ENCODE measurements around the gene FBXO24. TPM values are rescaled to one million over a fixed set of nuclear protein-coding genes. Genes with fewer than 3 reads are reported as not detected.

The FBXO24 gene
- total RNA-seq, 1 experiment from 2014 or later, result 0.75 TPM

DNA sequence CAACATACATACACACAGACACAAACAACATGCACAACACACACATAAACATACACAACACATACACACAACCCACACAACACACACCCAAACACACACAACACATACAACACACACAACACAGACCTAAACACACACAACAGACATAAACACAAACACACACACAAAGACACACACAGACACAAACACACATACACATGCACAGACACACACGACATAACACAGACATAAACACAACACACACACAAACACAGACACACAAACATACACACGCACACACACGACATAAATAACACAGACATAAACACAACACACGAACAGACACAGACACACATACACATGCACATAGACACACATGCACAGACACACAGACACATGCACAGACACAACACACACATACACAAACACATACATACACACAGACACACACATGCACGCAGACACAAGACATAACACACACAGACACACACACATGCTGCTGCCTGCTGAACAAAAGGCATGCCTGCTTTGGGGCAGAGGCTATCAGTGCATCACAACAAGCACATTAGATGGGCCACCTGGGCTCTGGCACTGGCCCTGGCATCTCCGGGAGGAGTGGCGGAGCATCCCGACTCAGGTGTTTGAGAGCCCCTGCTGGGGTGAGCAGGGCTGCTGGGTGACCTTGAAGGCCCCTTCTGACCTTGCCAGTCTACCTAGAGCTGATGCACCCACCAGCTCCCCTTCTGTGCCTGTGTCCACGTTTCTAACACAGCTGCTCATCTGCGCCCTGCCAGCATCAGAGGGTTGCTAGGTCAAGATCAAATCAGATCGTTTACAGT is 5.5 kb upstream of the FBXO24 start:
- TF ChIP-seq, protein P1, sequence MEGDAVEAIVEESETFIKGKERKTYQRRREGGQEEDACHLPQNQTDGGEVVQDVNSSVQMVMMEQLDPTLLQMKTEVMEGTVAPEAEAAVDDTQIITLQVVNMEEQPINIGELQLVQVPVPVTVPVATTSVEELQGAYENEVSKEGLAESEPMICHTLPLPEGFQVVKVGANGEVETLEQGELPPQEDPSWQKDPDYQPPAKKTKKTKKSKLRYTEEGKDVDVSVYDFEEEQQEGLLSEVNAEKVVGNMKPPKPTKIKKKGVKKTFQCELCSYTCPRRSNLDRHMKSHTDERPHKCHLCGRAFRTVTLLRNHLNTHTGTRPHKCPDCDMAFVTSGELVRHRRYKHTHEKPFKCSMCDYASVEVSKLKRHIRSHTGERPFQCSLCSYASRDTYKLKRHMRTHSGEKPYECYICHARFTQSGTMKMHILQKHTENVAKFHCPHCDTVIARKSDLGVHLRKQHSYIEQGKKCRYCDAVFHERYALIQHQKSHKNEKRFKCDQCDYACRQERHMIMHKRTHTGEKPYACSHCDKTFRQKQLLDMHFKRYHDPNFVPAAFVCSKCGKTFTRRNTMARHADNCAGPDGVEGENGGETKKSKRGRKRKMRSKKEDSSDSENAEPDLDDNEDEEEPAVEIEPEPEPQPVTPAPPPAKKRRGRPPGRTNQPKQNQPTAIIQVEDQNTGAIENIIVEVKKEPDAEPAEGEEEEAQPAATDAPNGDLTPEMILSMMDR (conservative IDR thresholded peaks at IDR 0.05; ENCODE audit: low read depth, low read length), result no peak
- no peak for TF ChIP-seq EZH2 (IDR thresholded peaks at IDR 0.05; ENCODE audit: borderline replicate concordance, low read depth, low read length, poor library complexity, severe bottlenecking)
- no TSS peak for BruUV-seq (replicated peaks)
- Histone ChIP-seq H3K9me3 (ENCODE audit: low read depth, low read length, poor library complexity, severe bottlenecking) (no peaks in the 10 kb centered on the region), H3K27me3 (replicated peaks; ENCODE audit: insufficient read depth, low read depth, low read length, poor library complexity) (no peaks in the 10 kb centered on the region), H3K4me3 (ENCODE audit: low read depth, low read length, poor library complexity, severe bottlenecking) (no peak overlapping the region), H3K27ac (ENCODE audit: low read depth, low read length, poor library complexity, severe bottlenecking) (no peak overlapping the region), H3K36me3 (ENCODE audit: insufficient read depth, low read length, poor library complexity, severe bottlenecking) (peaks cover 38% of the 10 kb centered on the region), H3K4me1 (ENCODE audit: insufficient read depth, low read length, poor library complexity, severe bottlenecking) (peaks cover 19% of the 10 kb centered on the region)
- ChIA-PET POLR2A (ENCODE audit: low non-redundant PET) (no interaction called here), CTCF (no interaction called here)
- no peak for DNase-seq (ENCODE audit: low spot score)
- intact Hi-C loops (cut with micrococcal nuclease; ENCODE audit: unreplicated experiment), result loop anchor here (10.0 kb wide), 1 partner anchor 94 kb away; the partner anchor contains the start of gene GNB2

DNA sequence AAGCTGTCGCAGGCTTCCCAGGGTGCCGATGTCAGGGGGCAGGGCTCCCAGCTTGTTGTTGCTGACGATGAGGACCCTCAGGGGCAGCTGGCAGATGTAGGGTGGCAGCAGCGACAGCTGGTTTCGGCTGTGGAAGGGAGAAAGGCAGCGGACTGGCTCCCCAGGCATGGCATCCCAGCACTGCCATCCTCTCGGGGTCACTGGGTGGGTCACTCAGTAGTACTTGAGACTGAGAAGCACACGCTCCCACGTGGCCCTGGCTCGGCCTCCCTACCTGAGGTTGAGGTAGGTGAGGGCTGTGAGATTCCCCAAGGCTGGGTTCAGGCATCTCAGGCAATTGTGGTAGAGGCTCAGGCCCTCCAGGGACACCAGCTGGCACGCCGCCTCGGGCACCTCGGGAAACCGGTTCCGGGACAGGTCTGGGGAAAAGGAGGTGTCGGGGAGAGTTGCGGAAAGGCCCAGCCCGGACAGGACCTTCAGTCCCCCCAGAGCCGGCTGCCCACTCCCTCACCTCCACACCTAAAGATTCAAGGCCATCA is 4.0 kb upstream of the FBXO24 start:
- intact Hi-C loops (cut with micrococcal nuclease; ENCODE audit: unreplicated experiment), result loop anchor here (10.0 kb wide), 1 partner anchor 93 kb away; the partner anchor contains the start of gene GNB2
- H3K9me3 ChIP-seq (ENCODE audit: low read depth, low read length, poor library complexity, severe bottlenecking), result no peaks in the 10 kb centered on the region
- ChIA-PET CTCF (no interaction called here), POLR2A (ENCODE audit: low non-redundant PET) (no interaction called here)
- TF ChIP-seq, protein P1 (conservative IDR thresholded peaks at IDR 0.05; ENCODE audit: low read depth, low read length), result no peak
- no peak for TF ChIP-seq EZH2 (IDR thresholded peaks at IDR 0.05; ENCODE audit: borderline replicate concordance, low read depth, low read length, poor library complexity, severe bottlenecking)
- peaks cover 32% of the 10 kb centered on the region for H3K36me3 ChIP-seq (ENCODE audit: insufficient read depth, low read length, poor library complexity, severe bottlenecking)
- H3K4me3 ChIP-seq (ENCODE audit: low read depth, low read length, poor library complexity, severe bottlenecking), result no peak overlapping the region
- BruUV-seq (replicated peaks), result no TSS peak
- no peak for DNase-seq (ENCODE audit: low spot score)
- H3K4me1 ChIP-seq (ENCODE audit: insufficient read depth, low read length, poor library complexity, severe bottlenecking), result peaks cover 19% of the 10 kb centered on the region
- no peaks in the 10 kb centered on the region for H3K27me3 ChIP-seq (replicated peaks; ENCODE audit: insufficient read depth, low read depth, low read length, poor library complexity)
- no peak overlapping the region for H3K27ac ChIP-seq (ENCODE audit: low read depth, low read length, poor library complexity, severe bottlenecking)

DNA sequence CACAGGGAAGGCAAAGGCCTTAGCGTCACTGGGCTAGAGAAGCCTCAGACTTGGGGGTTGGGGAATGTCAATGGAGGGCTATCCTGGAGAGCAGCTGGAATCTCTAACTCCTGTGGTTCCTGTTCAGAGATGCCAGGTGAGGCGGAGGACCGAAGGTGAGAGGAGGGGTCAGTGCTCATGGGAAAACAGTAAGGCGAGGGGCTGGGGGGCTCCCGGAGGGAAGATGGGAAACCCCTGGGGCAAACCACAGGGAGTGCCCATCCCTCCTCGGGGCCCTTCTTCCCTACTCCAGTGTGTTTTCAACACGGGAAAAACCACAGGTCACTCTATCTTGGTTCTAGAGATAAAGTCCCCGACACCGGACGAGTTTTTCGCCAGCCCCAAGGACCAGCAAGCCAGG is 3.5 kb upstream of the FBXO24 start:
- POLR2A ChIA-PET (ENCODE audit: low non-redundant PET), result no interaction called here
- no peaks in the 10 kb centered on the region for H3K9me3 ChIP-seq (ENCODE audit: low read depth, low read length, poor library complexity, severe bottlenecking)

More for the DNA sequence above, 3.5 kb upstream of the FBXO24 start:
- Histone ChIP-seq H3K4me3 (ENCODE audit: low read depth, low read length, poor library complexity, severe bottlenecking) (no peak overlapping the region), H3K27ac (ENCODE audit: low read depth, low read length, poor library complexity, severe bottlenecking) (no peak overlapping the region), H3K27me3 (replicated peaks; ENCODE audit: insufficient read depth, low read depth, low read length, poor library complexity) (no peaks in the 10 kb centered on the region), H3K36me3 (ENCODE audit: insufficient read depth, low read length, poor library complexity, severe bottlenecking) (peaks cover 32% of the 10 kb centered on the region), H3K4me1 (ENCODE audit: insufficient read depth, low read length, poor library complexity, severe bottlenecking) (peaks cover 19% of the 10 kb centered on the region)
- CTCF ChIA-PET, result no interaction called here
- DNase-seq (ENCODE audit: low spot score), result no peak
- BruUV-seq (replicated peaks), result no TSS peak
- TF ChIP-seq EZH2 (IDR thresholded peaks at IDR 0.05; ENCODE audit: borderline replicate concordance, low read depth, low read length, poor library complexity, severe bottlenecking), result no peak
- TF ChIP-seq, protein P1 (conservative IDR thresholded peaks at IDR 0.05; ENCODE audit: low read depth, low read length), result no peak
- intact Hi-C loops (cut with micrococcal nuclease; ENCODE audit: unreplicated experiment), result loop anchor here (10.0 kb wide), 1 partner anchor 92 kb away; the partner anchor contains the start of gene GNB2
